ENCODE data around the gene BATF3. TPM values are rescaled to one million over a fixed set of nuclear protein-coding genes. Genes with fewer than 3 reads are reported as not detected.

BATF3 gene, protein sequence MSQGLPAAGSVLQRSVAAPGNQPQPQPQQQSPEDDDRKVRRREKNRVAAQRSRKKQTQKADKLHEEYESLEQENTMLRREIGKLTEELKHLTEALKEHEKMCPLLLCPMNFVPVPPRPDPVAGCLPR
- total RNA-seq: 10 to 100 TPM; 52.6 to 61.3 TPM

GRCh38 chr1:212699625-212700222 is at the start of gene BATF3:
BATF3 (minus strand) TSS chr1:212699840; CDS start chr1:212699762, 78 bp downstream.
- Mint-ChIP-seq H3K4me1 (ENCODE audit: low read depth) (peaks cover 60% of the 10 kb centered on the region), H3K4me3 (peak within 1 kb of the TSS; percentile 79), H3K36me3 (ENCODE audit: low read depth) (peaks cover 28% of the 10 kb centered on the region), H3K9me3 (no peaks in the 10 kb centered on the region), H3K27me3 (peaks cover 1% of the 10 kb centered on the region), H3K27ac (peak within 1 kb of the TSS; percentile 92)
- ChIA-PET POLR2A (interaction anchor here (0.7 to 1.4 kb wide), 2 partner anchors 21 to 44 kb away, joined by 3 to 6 read pairs; no protein-coding TSS in a partner anchor), CTCF (interaction anchor here (0.9 to 3.7 kb wide), 11 partner anchors 15 to 222 kb away, joined by 4 to 27 read pairs (median 6); no protein-coding TSS in a partner anchor)
- DNase-seq: no peak
- TF ChIP-seq, protein P1, sequence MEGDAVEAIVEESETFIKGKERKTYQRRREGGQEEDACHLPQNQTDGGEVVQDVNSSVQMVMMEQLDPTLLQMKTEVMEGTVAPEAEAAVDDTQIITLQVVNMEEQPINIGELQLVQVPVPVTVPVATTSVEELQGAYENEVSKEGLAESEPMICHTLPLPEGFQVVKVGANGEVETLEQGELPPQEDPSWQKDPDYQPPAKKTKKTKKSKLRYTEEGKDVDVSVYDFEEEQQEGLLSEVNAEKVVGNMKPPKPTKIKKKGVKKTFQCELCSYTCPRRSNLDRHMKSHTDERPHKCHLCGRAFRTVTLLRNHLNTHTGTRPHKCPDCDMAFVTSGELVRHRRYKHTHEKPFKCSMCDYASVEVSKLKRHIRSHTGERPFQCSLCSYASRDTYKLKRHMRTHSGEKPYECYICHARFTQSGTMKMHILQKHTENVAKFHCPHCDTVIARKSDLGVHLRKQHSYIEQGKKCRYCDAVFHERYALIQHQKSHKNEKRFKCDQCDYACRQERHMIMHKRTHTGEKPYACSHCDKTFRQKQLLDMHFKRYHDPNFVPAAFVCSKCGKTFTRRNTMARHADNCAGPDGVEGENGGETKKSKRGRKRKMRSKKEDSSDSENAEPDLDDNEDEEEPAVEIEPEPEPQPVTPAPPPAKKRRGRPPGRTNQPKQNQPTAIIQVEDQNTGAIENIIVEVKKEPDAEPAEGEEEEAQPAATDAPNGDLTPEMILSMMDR (IDR thresholded peaks at IDR 0.05): no peak
- ATAC-seq: peak; percentile 34
- intact Hi-C loops (cut with micrococcal nuclease): loop anchor here (5.0 kb wide), 2 partner anchors 53 to 83 kb away; no protein-coding TSS in a partner anchor

GRCh38 chr1:212746546-212746945 is 46.9 kb upstream of the BATF3 start:
- ATAC-seq: no peak
- Mint-ChIP-seq H3K4me1 (ENCODE audit: low read depth) (peaks cover 36% of the 10 kb centered on the region), H3K27me3 (no peaks in the 10 kb centered on the region), H3K9me3 (peaks cover 6% of the 10 kb centered on the region), H3K27ac (no peak overlapping the region), H3K36me3 (ENCODE audit: low read depth) (peaks cover 15% of the 10 kb centered on the region), H3K4me3 (no peak overlapping the region)
- ChIA-PET CTCF (interaction anchor here (1.2 to 3.1 kb wide), 6 partner anchors 7 to 82 kb away, joined by 3 to 13 read pairs (median 4); partner anchors contain the start of gene BATF3), POLR2A (interaction anchor here (0.7 kb wide), 1 partner anchor 139 kb away, joined by 3 read pairs; no protein-coding TSS in a partner anchor)
- TF ChIP-seq, protein P1 (IDR thresholded peaks at IDR 0.05): no peak
- no peak for DNase-seq
- intact Hi-C loops (cut with micrococcal nuclease): no loop called here

DNA sequence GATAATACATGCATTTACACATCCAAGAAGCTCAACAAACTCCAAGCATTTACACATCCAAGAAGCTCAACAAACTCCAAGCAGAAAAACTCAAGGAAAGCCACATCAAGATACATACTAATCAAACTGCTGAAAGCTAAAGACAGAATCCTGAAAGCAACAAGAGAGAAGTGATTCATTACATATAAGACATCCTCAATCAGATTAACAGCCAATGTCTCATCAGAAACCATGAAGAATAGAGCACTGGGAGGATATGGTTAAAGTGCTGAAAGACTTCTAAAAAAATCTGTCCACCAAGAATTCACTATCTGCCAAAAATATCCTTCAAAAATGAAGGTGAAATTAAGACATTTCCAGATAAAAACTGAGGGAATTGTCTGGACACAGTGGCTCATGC is 45.7 kb upstream of the BATF3 start:
- H3K27ac Mint-ChIP-seq: no peak overlapping the region
- H3K36me3 Mint-ChIP-seq (ENCODE audit: low read depth): peaks cover 21% of the 10 kb centered on the region
- H3K27me3 Mint-ChIP-seq: no peaks in the 10 kb centered on the region
- POLR2A ChIA-PET: interaction anchor here (1.4 kb wide), 1 partner anchor 24 kb away, joined by 4 read pairs; no protein-coding TSS in a partner anchor
- CTCF ChIA-PET: interaction anchor here (1.0 to 2.5 kb wide), 5 partner anchors 9 to 80 kb away, joined by 3 to 6 read pairs (median 3); no protein-coding TSS in a partner anchor
- TF ChIP-seq, protein P1 (IDR thresholded peaks at IDR 0.05): no peak
- H3K9me3 Mint-ChIP-seq: peaks cover 12% of the 10 kb centered on the region
- H3K4me3 Mint-ChIP-seq: no peak overlapping the region
- intact Hi-C loops (cut with micrococcal nuclease): no loop called here
- ATAC-seq: no peak
- no peak for DNase-seq
- H3K4me1 Mint-ChIP-seq (ENCODE audit: low read depth): peaks cover 37% of the 10 kb centered on the region

DNA sequence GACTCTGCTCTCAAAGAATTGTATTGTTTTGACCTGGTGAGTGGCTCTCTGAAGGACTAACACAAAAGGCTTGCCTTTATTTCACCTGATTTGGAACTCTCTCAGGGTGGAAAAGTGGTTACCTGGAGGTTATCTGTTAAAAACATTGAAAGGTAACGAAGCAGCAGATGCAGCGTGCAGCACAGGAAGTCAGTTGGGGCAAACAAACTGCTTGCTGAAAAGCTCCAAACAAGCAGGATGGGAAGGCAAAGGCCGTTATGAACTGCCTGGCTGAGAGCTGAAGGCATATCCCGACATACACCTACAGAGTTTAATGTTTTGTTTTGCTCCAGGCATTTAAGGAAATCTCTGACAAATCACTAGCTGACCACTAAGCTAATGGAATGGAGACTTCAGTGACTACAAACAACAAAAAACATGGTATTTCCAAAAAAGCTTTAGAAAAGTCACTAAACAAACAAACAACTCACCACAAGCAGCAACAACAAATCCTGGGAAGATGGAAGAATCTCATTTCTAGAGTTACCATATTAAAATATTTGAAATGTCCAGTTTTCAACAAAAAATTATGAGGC is 44.3 kb upstream of the BATF3 start:
- Mint-ChIP-seq H3K27ac (no peak overlapping the region), H3K36me3 (ENCODE audit: low read depth) (peaks cover 26% of the 10 kb centered on the region), H3K4me3 (no peak overlapping the region), H3K4me1 (ENCODE audit: low read depth) (peaks cover 32% of the 10 kb centered on the region), H3K9me3 (peaks cover 12% of the 10 kb centered on the region), H3K27me3 (no peaks in the 10 kb centered on the region)
- ChIA-PET POLR2A (interaction anchor here (0.7 kb wide), 1 partner anchor 45 kb away, joined by 3 read pairs; no protein-coding TSS in a partner anchor), CTCF (interaction anchor here (1.1 to 2.6 kb wide), 7 partner anchors 18 to 267 kb away, joined by 3 to 7 read pairs (median 5); no protein-coding TSS in a partner anchor)
- no peak for ATAC-seq
- DNase-seq: no peak
- TF ChIP-seq, protein P1 (IDR thresholded peaks at IDR 0.05): no peak
- intact Hi-C loops (cut with micrococcal nuclease): no loop called here
